B cell (primary cell): ENCODE results near the gene TRMT13. TPM values are rescaled to one million over a fixed set of nuclear protein-coding genes. Genes with fewer than 3 reads are reported as not detected.

Experiments
- ATAC-seq: fragments of 200-7000 bp; cut with Tn5 transposase; one replicate; pipeline ENCODE4 v1.10.0; 2021; ENCODE audit warnings: low read depth, mild to moderate bottlenecking, moderate number of reproducible peaks, moderate library complexity
- CTCF ChIA-PET: fragments of 350-600 bp; sonication (Branson Sonifier 250); formaldehyde crosslinking; loops from one replicate; lab custom pipeline; 2021; ENCODE audit warnings: antibody characterized with exemption, inconsistent platforms; lab: Charles Lee
- POLR2A ChIA-PET: fragments of 350-600 bp; sonication (Branson Sonifier 250); formaldehyde crosslinking; loops from one replicate; lab custom pipeline; 2021; ENCODE audit warnings: antibody characterized with exemption; lab: Charles Lee
- DNase-seq: peaks from one replicate; pipeline ENCODE4 v3.0.0; 2013
- H2AFZ ChIP-seq: 2 replicates; pipeline ENCODE4 v1.6.1; 2012; ENCODE audit warnings: mild to moderate bottlenecking, low read depth, low read length; ENCODE audit not compliant: insufficient read depth, poor library complexity, severe bottlenecking
- H3K27ac ChIP-seq, 2 donors: 1 replicate in 1 of 2; 2 replicates in 1 of 2; pipeline ENCODE4 v1.5.1; 2012 to 2013; ENCODE audit warnings: low read length in 2 of 2, mild to moderate bottlenecking in 2 of 2, moderate library complexity in 1 of 2
- H3K27me3 ChIP-seq, 4 experiments: fragments of 200-600 bp in 1 of 4; sonication (generic) in 1 of 4; replicated peaks in 1 of 4; 1 replicate in 2 of 4; 2 replicates in 2 of 4; pipeline versions ENCODE4 v1.6.1 to v1.7.0; 2013 to 2016; ENCODE audit warnings: low read length in 3 of 4, mild to moderate bottlenecking in 2 of 4, mixed read lengths in 1 of 4, moderate library complexity in 1 of 4; ENCODE audit not compliant: insufficient read depth in 4 of 4, control insufficient read depth in 3 of 4; ENCODE audit errors: control extremely low read depth in 1 of 4
- H3K36me3 ChIP-seq, 2 experiments: replicated peaks in 1 of 2; 1 replicate in 1 of 2; 2 replicates in 1 of 2; pipeline versions ENCODE4 v1.6.1 to v1.7.1; 2013; ENCODE audit warnings: low read length in 1 of 2; ENCODE audit not compliant: insufficient read depth in 2 of 2, control insufficient read depth in 1 of 2; ENCODE audit errors: control extremely low read depth in 1 of 2, extremely low read depth in 1 of 2
- H3K4me1 ChIP-seq, 2 donors: fragments of 200-600 bp in 1 of 2; sonication (generic) in 1 of 2; 1 replicate in 1 of 2; 2 replicates in 1 of 2; pipeline versions ENCODE4 v1.5.1 to v1.6.1; 2013 to 2017; ENCODE audit warnings: low read length in 2 of 2; ENCODE audit not compliant: control insufficient read depth in 2 of 2, insufficient read depth in 2 of 2
- H3K4me2 ChIP-seq: replicated peaks from 2 replicates; pipeline ENCODE3; 2012; ENCODE audit warnings: mild to moderate bottlenecking, low read depth, low read length; ENCODE audit not compliant: poor library complexity, severe bottlenecking
- H3K4me3 ChIP-seq, 5 experiments: fragments of 200-600 bp in 1 of 5; sonication (generic) in 1 of 5; 1 replicate in 3 of 5; 2 replicates in 2 of 5; pipeline versions ENCODE4 v1.5.1 to v1.7.0; 2011 to 2016; ENCODE audit warnings: low read length in 4 of 5, mild to moderate bottlenecking in 4 of 5, low read depth in 2 of 5, control low read depth in 1 of 5, moderate library complexity in 1 of 5; ENCODE audit not compliant: insufficient read depth in 1 of 5; ENCODE audit errors: control extremely low read depth in 1 of 5, extremely low read depth in 1 of 5
- H3K79me2 ChIP-seq: fragments of 200-600 bp; sonication (generic); one replicate; pipeline ENCODE4 v1.6.0; 2016; ENCODE audit warnings: low read length; ENCODE audit not compliant: control insufficient read depth, insufficient read depth
- H3K9ac ChIP-seq: fragments of 200-600 bp; sonication (generic); 2 replicates; pipeline ENCODE4 v1.6.1; 2017; ENCODE audit warnings: mild to moderate bottlenecking, low read length, moderate library complexity
- H3K9me3 ChIP-seq, 3 donors: one replicate each; pipeline versions ENCODE4 v1.6.1 to v1.7.1; 2013; ENCODE audit warnings: low read length in 2 of 3; ENCODE audit not compliant: control insufficient read depth in 2 of 3, insufficient read depth in 1 of 3; ENCODE audit errors: control extremely low read depth in 1 of 3
- H4K20me1 ChIP-seq: 2 replicates; pipeline ENCODE4 v1.6.0; 2012; ENCODE audit warnings: mild to moderate bottlenecking, low read length; ENCODE audit not compliant: insufficient read depth, control insufficient read depth, poor library complexity, severe bottlenecking
- H3K27ac Mint-ChIP-seq: one replicate; pipeline ENCODE4 v1.8.0; 2021; ENCODE audit warnings: mixed read lengths
- H3K27me3 Mint-ChIP-seq: one replicate; pipeline ENCODE4 v1.8.0; 2021; ENCODE audit warnings: mixed read lengths
- H3K4me1 Mint-ChIP-seq: one replicate; pipeline ENCODE4 v1.8.0; 2021; ENCODE audit warnings: mixed read lengths
- H3K4me3 Mint-ChIP-seq: one replicate; pipeline ENCODE4 v1.8.0; 2021; ENCODE audit warnings: mixed read lengths
- H3K9me3 Mint-ChIP-seq: one replicate; pipeline ENCODE4 v1.8.0; 2022; ENCODE audit warnings: mixed read lengths; ENCODE audit not compliant: insufficient read depth
- CTCF ChIP-seq: fragments of 200-600 bp; IDR thresholded peaks from one replicate; pipeline ENCODE4 v1.8.0; 2022; ENCODE audit warnings: antibody characterized with exemption, mild to moderate bottlenecking
- EZH2 ChIP-seq: IDR thresholded peaks from 2 replicates; pipeline ENCODE4 v1.6.1; 2012; ENCODE audit warnings: borderline replicate concordance, low read depth, mild to moderate bottlenecking, moderate library complexity, low read length; ENCODE audit not compliant: insufficient read depth, poor library complexity, severe bottlenecking
- WGBS: methylation state at CpG from one replicate; pipeline ENCODE4 v1.1.5; 2013; ENCODE audit warnings: missing lambda C conversion rate; ENCODE audit not compliant: insufficient coverage; 5-methylcytosine and 5-hydroxymethylcytosine counted together
- intact Hi-C: fragments of 100-400 bp; cut with micrococcal nuclease; formaldehyde crosslinking; loops from one replicate; pipeline ENCODE4 v1.10.0; 2022
- polyA plus RNA-seq: library from polyadenylated mRNA; depleted of rRNA; stranded (reverse); fragments of >200 nt; gene quantifications from 2 replicates; pipeline ENCODE4 v1.2.3, GENCODE V29; 2012
- total RNA-seq, 2 donors: library from RNA; stranded (reverse); fragments of 120-200 nt in 1 of 2; gene quantifications; 1 replicate in 1 of 2; 2 replicates in 1 of 2; pipeline versions ENCODE4 v1.2.3 to v1.2.4, GENCODE V29; 2013 to 2022

The TRMT13 gene
- total and polyA plus RNA-seq, 2 donors (not counting 1 experiment from before 2014, with no cell fraction given), result 15.6 to 40.1 TPM

GRCh38 chr1:100151679-100152078 lies 18.7 kb downstream of the TRMT13 start:
- POLR2A ChIA-PET, result no interaction called here
- WGBS, result 81% methylated on average over 2 of the region's 2 CpGs

GRCh38 chr1:100152271-100152670 lies 19.3 kb downstream of the TRMT13 start:
- DNase-seq, result peak; percentile 41
- H3K9ac ChIP-seq, result no peak overlapping the region
- whole genome bisulfite sequencing, result no CpG with 5 or more reads among the region's 4 CpGs

More at GRCh38 chr1:100151679-100152078, 18.7 kb downstream of the TRMT13 start:
- Mint-ChIP-seq H3K9me3 (no peaks in the 10 kb centered on the region), H3K4me3 (no peak overlapping the region), H3K27me3 (no peaks in the 10 kb centered on the region), H3K4me1 (peaks cover 8% of the 10 kb centered on the region), H3K27ac (no peak overlapping the region)
- Histone ChIP-seq H3K4me1 (peaks cover 4 to 9% of the 10 kb centered on the region in 2 donors), H3K4me2 (no peak overlapping the region), H3K27ac (peak overlapping the region in 1 of 2 donors; percentile 1), H3K9ac (no peak overlapping the region), H3K27me3 (no peaks in the 10 kb centered on the region), H3K4me3 (no peak overlapping the region), H3K36me3 (peaks cover 0 to 8% of the 10 kb centered on the region in 2 experiments), H4K20me1 (no peaks in the 10 kb centered on the region), H2AFZ (no peak overlapping the region), H3K9me3 (no peaks in the 10 kb centered on the region), H3K79me2 (no peaks in the 10 kb centered on the region)
- TF ChIP-seq CTCF (no peak), EZH2 (no peak)
- CTCF ChIA-PET, result interaction anchor here (1.1 kb wide), 1 partner anchor 307 kb away, joined by 8 read pairs; no protein-coding TSS in a partner anchor
- ATAC-seq (no peak), DNase-seq (no peak)
- intact Hi-C loops, result no loop called here

More at GRCh38 chr1:100152271-100152670, 19.3 kb downstream of the TRMT13 start:
- H3K27ac Mint-ChIP-seq, result peak overlapping the region; percentile 8
- Histone ChIP-seq H3K9me3 (no peaks in the 10 kb centered on the region), H3K4me3 (no peak overlapping the region), H2AFZ (no peak overlapping the region), H3K27ac (peak overlapping the region in 1 of 2 donors; percentile 47), H3K27me3 (no peaks in the 10 kb centered on the region), H3K79me2 (no peaks in the 10 kb centered on the region), H3K4me1 (peaks cover 4 to 9% of the 10 kb centered on the region in 2 donors), H4K20me1 (no peaks in the 10 kb centered on the region), H3K4me2 (peak overlapping the region; percentile 12), H3K36me3 (peaks cover 0 to 8% of the 10 kb centered on the region in 2 experiments)
- peaks cover 8% of the 10 kb centered on the region for H3K4me1 Mint-ChIP-seq
- ChIA-PET POLR2A (no interaction called here), CTCF (interaction anchor here (1.0 kb wide), 1 partner anchor 307 kb away, joined by 5 read pairs; no protein-coding TSS in a partner anchor)
- no peaks in the 10 kb centered on the region for H3K9me3 Mint-ChIP-seq
- no peaks in the 10 kb centered on the region for H3K27me3 Mint-ChIP-seq
- intact Hi-C loops, result no loop called here
- ATAC-seq, result no peak
- TF ChIP-seq CTCF, result no peak
- TF ChIP-seq EZH2, result no peak
- H3K4me3 Mint-ChIP-seq, result no peak overlapping the region
